IMR-90 (cell line): ENCODE measurements around the gene UGT3A1.

ENCODE experiments used
- BHLHE40 ChIP-seq: fragments of 150-350 bp; IDR thresholded peaks from 2 replicates; pipeline ENCODE4 v1.6.1; 2016; ENCODE audit warnings: mild to moderate bottlenecking, low read depth, low read length
- CHD1 ChIP-seq: IDR thresholded peaks from 2 replicates; pipeline ENCODE4 v1.6.1; 2012; ENCODE audit warnings: low read depth, low read length, improper control_type of control experiment
- CTCF ChIP-seq: conservative IDR thresholded peaks from 2 replicates; pipeline ENCODE4 v1.5.1; 2012; ENCODE audit warnings: mild to moderate bottlenecking, low read depth, low read length, improper control_type of control experiment
- ELK1 ChIP-seq: fragments of 150-350 bp; IDR thresholded peaks from 2 replicates; pipeline ENCODE4 v1.6.1; 2016; ENCODE audit warnings: low read depth, mild to moderate bottlenecking, low read length, moderate library complexity, borderline replicate concordance
- FOS ChIP-seq: fragments of 150-350 bp; IDR thresholded peaks from 2 replicates; pipeline ENCODE4 v1.6.1; 2016; ENCODE audit warnings: low read depth, low read length
- MAFK ChIP-seq: IDR thresholded peaks from 2 replicates; pipeline ENCODE4 v1.6.1; 2012; ENCODE audit warnings: low read depth, low read length, improper control_type of control experiment
- MAZ ChIP-seq: IDR thresholded peaks from 2 replicates; pipeline ENCODE4 v1.6.1; 2012; ENCODE audit warnings: low read depth, mild to moderate bottlenecking, low read length, improper control_type of control experiment, moderate library complexity, borderline replicate concordance
- MXI1 ChIP-seq: IDR thresholded peaks from 2 replicates; pipeline ENCODE4 v1.6.1; 2012; ENCODE audit warnings: low read depth, mild to moderate bottlenecking, low read length, moderate library complexity, borderline replicate concordance
- POLR2A ChIP-seq: IDR thresholded peaks from 2 replicates; pipeline ENCODE4 v1.6.1; 2012; ENCODE audit warnings: mild to moderate bottlenecking, low read depth, low read length
- RAD21 ChIP-seq: IDR thresholded peaks from 2 replicates; pipeline ENCODE4 v1.6.1; 2012; ENCODE audit warnings: low read length, improper control_type of control experiment
- RFX5 ChIP-seq: IDR thresholded peaks from 2 replicates; pipeline ENCODE4 v1.8.0; 2012; ENCODE audit warnings: low read depth, mild to moderate bottlenecking, low read length, moderate library complexity
- SMC3 ChIP-seq: fragments of 150-350 bp; IDR thresholded peaks from 2 replicates; pipeline ENCODE4 v1.6.1; 2016; ENCODE audit warnings: low read depth, mild to moderate bottlenecking, antibody characterized with exemption, low read length, moderate library complexity
- USF2 ChIP-seq: fragments of 150-350 bp; IDR thresholded peaks from 2 replicates; pipeline ENCODE4 v1.6.1; 2017; ENCODE audit warnings: mild to moderate bottlenecking, antibody characterized with exemption, low read length, low read depth

GRCh38 chr5:35971878-35972210 is 19.3 kb downstream of the UGT3A1 start:
- TF ChIP-seq BHLHE40 = no peak
- no peak for TF ChIP-seq CTCF
- no peak for TF ChIP-seq RAD21
- no peak for TF ChIP-seq RFX5
- no peak for TF ChIP-seq POLR2A
- TF ChIP-seq ELK1 = no peak
- TF ChIP-seq SMC3 = no peak
- TF ChIP-seq FOS = no peak
- no peak for TF ChIP-seq CHD1
- no peak for TF ChIP-seq MXI1
- TF ChIP-seq MAZ = no peak
- no peak for TF ChIP-seq MAFK
- no peak for TF ChIP-seq USF2
